ENCODE measurements around the gene KRT71.

GRCh38 chr12:52581066-52581465 lies 28.1 kb upstream of the KRT71 start:
- TF ChIP-seq, protein P1, sequence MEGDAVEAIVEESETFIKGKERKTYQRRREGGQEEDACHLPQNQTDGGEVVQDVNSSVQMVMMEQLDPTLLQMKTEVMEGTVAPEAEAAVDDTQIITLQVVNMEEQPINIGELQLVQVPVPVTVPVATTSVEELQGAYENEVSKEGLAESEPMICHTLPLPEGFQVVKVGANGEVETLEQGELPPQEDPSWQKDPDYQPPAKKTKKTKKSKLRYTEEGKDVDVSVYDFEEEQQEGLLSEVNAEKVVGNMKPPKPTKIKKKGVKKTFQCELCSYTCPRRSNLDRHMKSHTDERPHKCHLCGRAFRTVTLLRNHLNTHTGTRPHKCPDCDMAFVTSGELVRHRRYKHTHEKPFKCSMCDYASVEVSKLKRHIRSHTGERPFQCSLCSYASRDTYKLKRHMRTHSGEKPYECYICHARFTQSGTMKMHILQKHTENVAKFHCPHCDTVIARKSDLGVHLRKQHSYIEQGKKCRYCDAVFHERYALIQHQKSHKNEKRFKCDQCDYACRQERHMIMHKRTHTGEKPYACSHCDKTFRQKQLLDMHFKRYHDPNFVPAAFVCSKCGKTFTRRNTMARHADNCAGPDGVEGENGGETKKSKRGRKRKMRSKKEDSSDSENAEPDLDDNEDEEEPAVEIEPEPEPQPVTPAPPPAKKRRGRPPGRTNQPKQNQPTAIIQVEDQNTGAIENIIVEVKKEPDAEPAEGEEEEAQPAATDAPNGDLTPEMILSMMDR (conservative IDR thresholded peaks at IDR 0.05; ENCODE audit: low read length) = no peak
- TF ChIP-seq EZH2phosphoT487 (IDR thresholded peaks at IDR 0.05; ENCODE audit: borderline replicate concordance, low read depth, low read length) = no peak
